ENCODE data around the gene CD8B.

The CD8B gene

DNA sequence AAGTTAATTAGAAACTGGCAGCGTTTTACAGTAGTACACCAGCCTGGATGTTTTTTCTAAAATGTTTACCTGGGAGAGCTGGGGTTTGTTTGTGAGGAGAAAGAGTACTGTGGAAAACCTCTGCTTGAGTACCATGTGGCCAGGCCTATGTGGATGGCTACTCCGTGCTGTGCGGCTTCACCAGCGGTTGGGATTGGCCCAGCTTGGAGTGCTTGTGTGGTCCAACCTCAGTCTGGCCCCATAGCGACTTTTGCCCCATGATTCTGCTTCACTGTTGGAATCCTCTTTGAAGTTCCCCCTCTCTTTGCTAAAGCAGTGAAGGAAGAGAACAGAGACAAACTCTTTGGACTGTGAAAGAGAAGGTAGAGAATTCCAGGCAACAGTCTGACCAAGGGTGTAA, 86.8 kb downstream of the CD8B start:
- no peak for DNase-seq (ENCODE audit: low read depth)

DNA sequence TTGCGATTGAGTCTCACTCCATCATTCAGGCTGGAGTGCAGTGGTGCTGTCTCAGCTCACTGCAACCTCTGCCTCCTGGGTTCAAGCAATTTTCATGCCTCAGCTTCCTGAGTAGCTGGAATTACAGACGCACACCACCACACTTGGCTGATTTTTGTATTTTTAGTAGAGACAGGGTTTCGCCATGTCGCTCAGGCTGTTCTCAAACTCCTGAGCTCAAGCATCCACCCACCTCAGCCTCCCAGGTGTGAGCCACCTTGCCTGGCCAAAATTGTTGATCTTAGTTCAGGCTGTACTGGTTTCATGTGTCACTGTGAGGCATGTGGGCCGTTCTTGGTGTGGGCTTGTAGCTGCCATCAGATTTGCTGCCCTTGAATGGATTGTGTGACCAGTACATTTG, 89.1 kb downstream of the CD8B start:
- DNase-seq (ENCODE audit: low read depth) = no peak

DNA sequence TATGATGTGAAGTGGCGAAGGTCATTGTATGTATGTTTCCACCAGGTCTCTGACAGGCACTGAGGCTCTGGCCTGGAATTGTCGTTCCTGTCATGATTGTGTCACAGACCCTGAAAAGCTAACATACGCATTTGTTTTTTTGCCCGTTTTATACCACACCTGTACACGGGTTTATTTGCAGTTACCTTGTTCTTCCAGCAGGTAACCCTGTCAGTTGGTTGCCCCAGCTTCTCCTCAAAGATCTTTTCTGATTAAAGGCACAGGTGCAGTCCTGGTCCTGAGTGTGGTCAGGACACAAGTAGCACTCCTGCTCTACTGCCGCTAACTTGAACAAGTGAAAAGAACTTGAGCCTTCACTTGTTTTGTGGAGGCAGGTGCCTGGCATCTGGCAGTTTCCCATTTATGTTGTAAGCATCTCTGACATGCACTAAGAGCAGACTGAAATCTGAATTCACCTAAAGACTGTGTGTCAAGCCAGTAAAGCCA, 90.8 kb downstream of the CD8B start:
- no peak for DNase-seq (ENCODE audit: low read depth)

DNA sequence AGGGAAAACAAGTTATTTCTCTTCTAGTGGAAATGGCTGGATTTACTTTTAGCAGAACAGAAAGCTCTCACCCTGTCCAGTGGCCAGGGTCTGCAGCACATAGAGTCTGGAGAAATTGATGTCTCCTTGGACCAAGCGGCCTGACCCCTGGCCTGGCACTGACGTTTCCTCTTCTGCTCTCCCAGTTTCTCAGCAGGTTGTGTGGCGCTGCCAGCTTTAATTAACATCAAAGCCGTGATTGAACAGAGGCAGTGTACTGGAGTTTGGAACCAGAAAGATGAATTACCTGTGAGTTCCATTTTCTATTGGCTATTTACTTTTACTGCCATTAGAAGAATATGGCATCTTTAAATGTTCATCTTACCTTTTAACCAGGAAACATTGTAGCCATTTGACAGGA, 91.8 kb downstream of the CD8B start:
- no peak for DNase-seq (ENCODE audit: low read depth)

DNA sequence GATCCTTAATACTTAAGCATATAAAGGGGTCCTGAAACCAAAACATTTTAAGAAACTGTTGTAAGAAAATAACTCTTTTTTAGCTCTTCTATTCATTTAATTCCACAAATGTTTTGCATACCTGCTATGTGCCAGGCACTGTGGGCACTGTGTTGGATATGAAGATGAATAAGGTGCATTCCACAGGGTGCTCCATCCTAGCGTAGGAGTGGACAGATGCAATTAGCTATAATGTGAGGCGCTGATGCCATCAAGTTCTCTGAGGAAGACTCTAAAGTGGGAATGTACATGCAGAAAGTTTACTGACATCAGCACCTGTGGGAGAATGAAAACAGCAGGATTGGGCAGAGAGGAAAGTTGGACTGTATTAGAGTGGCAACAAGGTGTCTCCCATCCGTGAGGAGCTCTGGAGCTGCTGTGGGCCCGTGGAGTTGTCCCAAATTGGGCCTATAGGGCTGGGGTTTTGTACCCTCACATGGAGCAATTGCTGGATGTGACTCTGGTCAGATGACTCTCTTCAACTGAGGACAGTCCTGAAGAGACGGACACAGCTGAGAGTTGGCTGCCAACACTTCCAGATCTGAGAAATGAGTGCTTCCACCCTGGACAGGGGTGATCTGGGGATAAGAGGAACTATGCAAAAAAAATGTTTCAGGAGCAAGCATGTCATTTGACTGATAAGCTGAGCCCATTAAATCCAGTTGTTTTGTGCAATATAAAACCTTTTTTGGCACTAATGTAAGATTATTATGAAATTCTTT, 93.3 kb downstream of the CD8B start:
- no peak for DNase-seq (ENCODE audit: low read depth)

Measured in stimulated activated CD8-positive, alpha-beta memory T cell treated with anti-CD3 and anti-CD28 coated beads, Interleukin-12 subunit alpha, Interleukin-12 subunit beta, amount 100 ng/mL, for 1 hour (primary cell).